Activated naive CD4-positive, alpha-beta T cell treated with anti-CD3 and anti-CD28 coated beads, Interleukin-2, amount 50 U/mL, for 72 hours (primary cell): ENCODE data around the gene FNDC5. TPM values are rescaled to one million over a fixed set of nuclear protein-coding genes. Genes with fewer than 3 reads are reported as not detected.

ENCODE experiments used
- ATAC-seq, 2 donors: fragments of 150-1000 bp; cut with Tn5 transposase; 2 replicates each; pipeline ENCODE4 v1.10.0; 2021; ENCODE audit warnings: mild to moderate bottlenecking in 2 of 2, moderate library complexity in 2 of 2
- DNase-seq, 2 donors: peaks; one replicate each; pipeline ENCODE4 v3.0.0; 2021 to 2022; ENCODE audit warnings: low spot score in 2 of 2
- H3K27ac Mint-ChIP-seq, 2 donors: one replicate each; pipeline ENCODE4 v1.8.0; 2022; ENCODE audit warnings: mild to moderate bottlenecking in 2 of 2, mixed read lengths in 2 of 2
- H3K36me3 Mint-ChIP-seq, 2 donors: one replicate each; pipeline ENCODE4 v1.8.0; 2022; ENCODE audit warnings: mixed read lengths in 2 of 2
- H3K9me3 Mint-ChIP-seq, 2 donors: one replicate each; pipeline ENCODE4 v1.8.0; 2022; ENCODE audit warnings: mixed read lengths in 2 of 2
- total RNA-seq, 2 donors: library from RNA; stranded (reverse); gene quantifications; one replicate each; pipeline ENCODE4 v1.2.3, GENCODE V29; 2022

FNDC5 gene
- total RNA-seq, 2 donors from 2014 or later = not detected

GRCh38 chr1:32876341-32877210, 5.9 kb upstream of the FNDC5 start:
- peak; percentile 79 to 90 for ATAC-seq

GRCh38 chr1:32874860-32875752, 4.4 kb upstream of the FNDC5 start:
- H3K9me3 Mint-ChIP-seq = no peaks in the 10 kb centered on the region
- peak in 1 of 2 donors; percentile 45 for DNase-seq
- H3K27ac Mint-ChIP-seq = peak overlapping the region in 1 of 2 donors; percentile 67
- ATAC-seq = no peak
- H3K36me3 Mint-ChIP-seq = no peaks in the 10 kb centered on the region

More at GRCh38 chr1:32876341-32877210, 5.9 kb upstream of the FNDC5 start:
- Mint-ChIP-seq H3K36me3 (no peaks in the 10 kb centered on the region), H3K9me3 (no peaks in the 10 kb centered on the region), H3K27ac (no peak overlapping the region)
- peak; percentile 60 to 83 for DNase-seq

GRCh38 chr1:32873484-32873883, 2.8 kb upstream of the FNDC5 start:
- Mint-ChIP-seq H3K27ac (no peak overlapping the region), H3K9me3 (no peaks in the 10 kb centered on the region), H3K36me3 (no peaks in the 10 kb centered on the region)
- ATAC-seq = no peak
- peak in 1 of 2 donors; percentile 13 for DNase-seq

GRCh38 chr1:32872192-32872460, 1.4 kb upstream of the FNDC5 start:
- Mint-ChIP-seq H3K36me3 (no peaks in the 10 kb centered on the region), H3K27ac (no peak overlapping the region), H3K9me3 (no peaks in the 10 kb centered on the region)
- ATAC-seq (no peak), DNase-seq (peak in 1 of 2 donors; percentile 52)

- peak in 1 of 2 donors; percentile 55 for DNase-seq
- no peaks in the 10 kb centered on the region for H3K9me3 Mint-ChIP-seq
Observed at GRCh38 chr1:32871364-32872191, 866 bp upstream of the FNDC5 start.

GRCh38 chr1:32869923-32870614, 643 bp downstream of the FNDC5 start:
- Mint-ChIP-seq H3K27ac (no peak overlapping the region), H3K9me3 (no peaks in the 10 kb centered on the region), H3K36me3 (no peaks in the 10 kb centered on the region)
- ATAC-seq = no peak
- DNase-seq = peak in 1 of 2 donors; percentile 53

More at GRCh38 chr1:32871364-32872191, 866 bp upstream of the FNDC5 start:
- H3K36me3 Mint-ChIP-seq = no peaks in the 10 kb centered on the region
- ATAC-seq = no peak
- no peak overlapping the region for H3K27ac Mint-ChIP-seq

GRCh38 chr1:32868806-32869455, 1.8 kb downstream of the FNDC5 start:
- DNase-seq (peak in 1 of 2 donors; percentile 33), ATAC-seq (no peak)
- Mint-ChIP-seq H3K36me3 (no peaks in the 10 kb centered on the region), H3K27ac (no peak overlapping the region), H3K9me3 (no peaks in the 10 kb centered on the region)

GRCh38 chr1:32868085-32868484, 2.6 kb downstream of the FNDC5 start:
- no peak for DNase-seq
- Mint-ChIP-seq H3K9me3 (no peaks in the 10 kb centered on the region), H3K27ac (no peak overlapping the region), H3K36me3 (peaks cover 0 to under 1% of the 10 kb centered on the region in 2 donors)
- no peak for ATAC-seq

- Mint-ChIP-seq H3K36me3 (peaks cover 0 to 4% of the 10 kb centered on the region in 2 donors), H3K9me3 (no peaks in the 10 kb centered on the region), H3K27ac (no peak overlapping the region)
- ATAC-seq = no peak
- DNase-seq = no peak
Observed at GRCh38 chr1:32867671-32868070, 3.0 kb downstream of the FNDC5 start.

GRCh38 chr1:32867151-32867550, 3.6 kb downstream of the FNDC5 start:
- peaks cover 0 to 8% of the 10 kb centered on the region in 2 donors for H3K36me3 Mint-ChIP-seq
- DNase-seq = no peak
- H3K9me3 Mint-ChIP-seq = no peaks in the 10 kb centered on the region
- no peak for ATAC-seq
- H3K27ac Mint-ChIP-seq = no peak overlapping the region

GRCh38 chr1:32865639-32866405, 4.9 kb downstream of the FNDC5 start:
- no peak overlapping the region for H3K27ac Mint-ChIP-seq
- no peaks in the 10 kb centered on the region for H3K9me3 Mint-ChIP-seq
- H3K36me3 Mint-ChIP-seq = peaks cover 0 to 8% of the 10 kb centered on the region in 2 donors
- DNase-seq (no peak), ATAC-seq (no peak)

GRCh38 chr1:32864375-32865019, 6.2 kb downstream of the FNDC5 start:
- peak overlapping the region in 1 of 2 donors; percentile 19 for H3K27ac Mint-ChIP-seq
- peaks cover 0 to 8% of the 10 kb centered on the region in 2 donors for H3K36me3 Mint-ChIP-seq
- ATAC-seq = no peak
- no peak for DNase-seq
- H3K9me3 Mint-ChIP-seq = no peaks in the 10 kb centered on the region

GRCh38 chr1:32863881-32864245, 6.8 kb downstream of the FNDC5 start:
- DNase-seq (no peak), ATAC-seq (no peak)
- Mint-ChIP-seq H3K9me3 (no peaks in the 10 kb centered on the region), H3K36me3 (peaks cover 0 to 8% of the 10 kb centered on the region in 2 donors), H3K27ac (peak overlapping the region in 1 of 2 donors; percentile 19)

- H3K27ac Mint-ChIP-seq = peak overlapping the region in 1 of 2 donors; percentile 19
- H3K9me3 Mint-ChIP-seq = no peaks in the 10 kb centered on the region
- DNase-seq (no peak), ATAC-seq (no peak)
- peaks cover 0 to 8% of the 10 kb centered on the region in 2 donors for H3K36me3 Mint-ChIP-seq
Observed at GRCh38 chr1:32863218-32863880, 7.4 kb downstream of the FNDC5 start.
